GM10847 (cell line): ENCODE measurements around the gene FHIT.

Experiments used
- POLR2A ChIP-seq: IDR thresholded peaks from 2 replicates; pipeline ENCODE4 v1.6.1; 2011; ENCODE audit not compliant: insufficient read length; ENCODE audit errors: extremely low read depth

The FHIT gene

GRCh38 chr3:60955034-60955433 is 296.2 kb downstream of the FHIT start:
- no peak for TF ChIP-seq POLR2A

DNA sequence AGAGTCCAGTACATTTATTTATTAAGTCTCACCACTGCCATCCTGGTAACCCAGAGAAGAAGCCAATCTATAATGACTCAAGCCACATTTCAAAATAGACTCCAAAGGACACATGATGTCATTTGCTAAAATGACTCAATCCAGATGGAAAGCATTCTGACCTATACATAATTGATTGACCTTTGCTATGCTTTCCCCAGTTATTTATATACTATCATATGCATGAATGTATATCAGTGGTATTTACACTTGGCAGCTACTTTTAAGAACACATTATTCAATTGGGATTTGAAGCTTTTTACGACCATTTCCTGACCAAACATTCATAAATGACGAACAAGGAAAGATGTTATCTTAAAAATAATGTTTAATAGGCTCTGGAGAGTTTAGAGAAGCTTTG is 297.2 kb downstream of the FHIT start:
- TF ChIP-seq POLR2A = no peak

GRCh38 chr3:60953351-60953750 is 297.9 kb downstream of the FHIT start:
- no peak for TF ChIP-seq POLR2A

DNA sequence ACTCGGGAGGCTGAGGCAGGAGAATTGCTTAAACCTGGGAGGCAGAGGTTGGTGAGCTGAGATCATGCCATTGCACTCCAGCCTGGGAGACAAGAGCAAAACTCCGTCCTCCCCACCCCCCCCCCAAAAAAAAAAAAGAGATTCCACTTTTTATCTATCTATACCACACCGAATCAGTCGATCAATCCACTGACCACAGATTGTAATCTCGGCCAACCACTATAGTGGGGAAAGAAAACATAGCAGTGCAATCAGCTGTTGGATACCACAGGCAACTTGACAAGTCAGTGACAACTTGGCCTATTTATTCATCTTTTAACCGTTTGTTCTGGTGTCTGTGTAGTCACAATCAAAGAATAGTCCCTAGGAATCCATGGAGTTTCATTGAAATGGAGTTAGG is 299.2 kb downstream of the FHIT start:
- no peak for TF ChIP-seq POLR2A

- TF ChIP-seq POLR2A = no peak
Observed at GRCh38 chr3:60949146-60949545, 302.1 kb downstream of the FHIT start.

- no peak for TF ChIP-seq POLR2A
Observed at GRCh38 chr3:60948488-60948887, 302.8 kb downstream of the FHIT start.

DNA sequence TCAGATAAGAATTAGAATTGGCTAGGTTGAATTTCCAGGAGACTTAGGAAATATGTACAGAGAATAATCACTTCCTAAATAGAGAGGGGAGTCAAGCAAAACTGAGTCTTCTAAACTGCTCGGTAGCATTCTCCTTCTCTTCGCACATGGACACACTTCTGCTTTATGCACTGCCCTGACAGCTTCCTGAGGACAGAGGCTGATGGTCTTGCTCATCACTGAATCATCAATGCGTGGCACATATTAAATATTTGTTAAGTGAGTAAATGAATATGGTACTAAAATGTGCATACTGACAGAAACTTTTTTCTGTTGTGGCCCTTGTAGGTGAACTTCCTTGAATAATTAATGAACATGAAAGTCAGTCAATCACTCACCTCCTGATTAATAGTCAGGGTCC is 315.5 kb downstream of the FHIT start:
- no peak for TF ChIP-seq POLR2A

- no peak for TF ChIP-seq POLR2A
Observed at GRCh38 chr3:60933824-60934223, 317.4 kb downstream of the FHIT start.

DNA sequence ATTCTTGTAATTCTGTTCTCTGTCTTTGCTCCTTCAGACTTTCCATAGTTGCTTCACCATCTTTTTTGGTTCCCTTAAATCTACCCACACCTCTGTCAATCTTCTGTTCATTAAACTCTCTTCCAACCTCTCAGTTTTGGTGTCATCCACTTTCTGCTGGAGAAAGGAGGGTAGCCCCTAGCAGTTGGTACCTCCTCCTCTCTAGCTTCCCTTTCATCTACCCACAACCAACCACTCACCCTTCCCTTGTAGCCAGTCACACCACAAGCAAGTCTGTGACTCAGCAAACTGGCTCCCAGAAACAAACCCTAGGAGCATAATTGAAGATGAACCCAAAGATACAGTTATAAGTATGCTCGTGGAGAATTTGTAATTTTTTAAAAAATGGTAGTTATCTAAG is 318.6 kb downstream of the FHIT start:
- no peak for TF ChIP-seq POLR2A

- TF ChIP-seq POLR2A = no peak
Observed at GRCh38 chr3:60932170-60932569, 319.1 kb downstream of the FHIT start.

- TF ChIP-seq POLR2A = no peak
Observed at GRCh38 chr3:60931452-60931851, 319.8 kb downstream of the FHIT start.

GRCh38 chr3:60920519-60920918 is 330.7 kb downstream of the FHIT start:
- no peak for TF ChIP-seq POLR2A

- TF ChIP-seq POLR2A = no peak
Observed at GRCh38 chr3:60919296-60919695, 332.0 kb downstream of the FHIT start.

DNA sequence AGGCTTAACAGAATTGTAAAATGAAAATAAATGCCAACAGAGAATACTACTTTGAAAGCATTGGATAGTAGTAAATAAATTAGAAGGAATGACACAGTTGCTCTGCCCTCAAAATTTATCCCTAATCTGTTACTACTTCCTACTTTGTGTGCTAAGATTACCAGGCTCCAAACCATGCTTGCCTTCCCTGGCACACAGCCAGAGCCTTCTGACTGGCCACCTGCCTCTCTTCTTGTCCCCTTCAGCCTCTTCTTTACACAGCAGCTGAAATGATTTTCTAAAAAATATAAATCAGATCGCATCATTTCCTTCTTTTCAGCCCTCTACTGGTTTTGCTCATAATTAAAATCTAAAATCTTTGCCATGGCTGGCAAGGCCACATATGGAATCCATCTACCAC is 334.1 kb downstream of the FHIT start:
- no peak for TF ChIP-seq POLR2A

DNA sequence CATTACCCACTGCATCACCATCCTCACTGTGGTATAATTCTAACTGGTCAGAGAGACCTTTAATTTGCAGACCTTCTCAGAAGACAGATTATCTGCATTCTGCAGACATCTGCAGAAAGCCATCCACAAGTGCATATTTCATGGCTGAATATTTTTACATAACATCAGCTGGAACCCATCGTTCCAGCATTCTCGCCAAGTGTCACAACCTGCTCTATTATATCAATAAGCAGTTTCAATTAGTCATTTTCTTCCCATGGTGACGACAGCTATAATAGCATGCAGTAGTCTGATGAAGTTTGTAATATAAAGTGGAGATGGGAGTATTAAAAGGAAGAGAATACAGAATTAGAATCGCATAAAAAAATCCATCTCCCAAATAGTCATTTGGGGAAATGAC is 334.7 kb downstream of the FHIT start:
- TF ChIP-seq POLR2A = no peak

- no peak for TF ChIP-seq POLR2A
Observed at GRCh38 chr3:60913474-60913873, 337.8 kb downstream of the FHIT start.

DNA sequence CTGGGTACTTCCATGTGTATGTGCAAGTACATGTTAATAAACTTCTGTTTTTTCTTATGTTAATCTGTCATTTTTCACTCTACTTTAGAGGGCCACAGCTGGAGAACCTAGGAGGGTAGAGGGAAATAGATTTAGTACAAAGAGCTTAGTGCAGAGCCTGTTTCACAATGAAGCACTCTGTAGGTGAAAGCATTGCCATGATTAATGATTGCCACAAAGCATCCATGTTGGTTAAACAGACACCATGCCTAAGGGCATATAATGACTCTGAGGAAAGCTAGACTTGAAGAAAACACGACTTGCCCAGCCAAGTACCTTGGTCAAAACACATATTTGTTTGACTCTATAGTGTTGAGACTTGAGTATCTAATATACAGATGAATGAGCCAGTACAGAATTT is 338.4 kb downstream of the FHIT start:
- no peak for TF ChIP-seq POLR2A

DNA sequence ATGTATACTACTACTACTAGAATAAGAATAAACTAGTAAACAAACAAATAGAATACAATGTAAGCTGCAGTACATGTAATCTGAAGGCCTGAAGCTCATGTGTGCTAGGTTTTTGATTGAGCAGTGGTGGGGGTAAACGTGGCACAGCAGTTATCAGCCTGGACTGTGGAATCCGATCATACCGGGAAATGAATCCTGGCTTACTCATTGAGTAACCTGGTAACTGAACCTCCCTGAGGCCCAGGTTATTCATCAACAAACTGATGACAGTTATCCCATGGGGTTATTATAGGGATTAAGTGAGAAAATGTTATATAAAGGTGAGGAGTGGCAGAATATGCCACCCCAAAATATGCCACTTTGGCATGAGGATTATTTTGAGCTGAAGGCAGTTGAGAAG is 339.1 kb downstream of the FHIT start:
- TF ChIP-seq POLR2A = no peak
